ENCODE results near the gene MYPN. TPM values are rescaled to one million over a fixed set of nuclear protein-coding genes. Genes with fewer than 3 reads are reported as not detected.

MYPN gene
- total RNA-seq, 1 experiment from 2014 or later, result not detected

DNA sequence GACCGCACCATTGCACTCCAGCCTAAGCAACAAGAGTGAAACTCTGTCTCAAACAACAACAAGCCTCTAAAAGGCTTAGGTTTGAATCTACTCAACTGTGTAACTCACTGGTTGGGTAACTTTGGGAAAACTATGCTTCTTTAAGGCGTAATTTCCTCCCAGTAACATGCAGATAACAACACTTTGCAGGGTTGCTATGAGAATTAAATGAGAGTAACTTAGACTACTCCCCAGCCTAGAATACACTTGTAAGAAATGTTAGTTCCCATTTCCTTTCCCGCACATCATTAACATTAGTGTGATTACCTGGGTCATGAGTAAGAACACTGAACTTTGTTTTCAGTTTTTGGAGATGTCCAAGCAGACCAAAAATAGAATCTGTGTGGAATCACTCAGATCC is 5.4 kb upstream of the MYPN start:
- BruUV-seq (replicated peaks), result no TSS peak
- Histone ChIP-seq H3K4me3 (ENCODE audit: low read depth, low read length) (no peak overlapping the region), H3K9me3 (no peaks in the 10 kb centered on the region), H3K36me3 (ENCODE audit: control insufficient read depth, insufficient read depth, low read length) (no peaks in the 10 kb centered on the region), H3K4me1 (no peaks in the 10 kb centered on the region), H3K27me3 (replicated peaks; ENCODE audit: control insufficient read depth, insufficient read depth, low read length) (no peaks in the 10 kb centered on the region)
- no peak for DNase-seq
- Mint-ChIP-seq H3K27me3 (ENCODE audit: insufficient read depth, unreplicated experiment) (no peaks in the 10 kb centered on the region), H3K9me3 (ENCODE audit: unreplicated experiment) (no peaks in the 10 kb centered on the region), H3K27ac (ENCODE audit: unreplicated experiment) (no peak overlapping the region), H3K36me3 (ENCODE audit: insufficient read depth, unreplicated experiment) (no peaks in the 10 kb centered on the region), H3K4me1 (ENCODE audit: low read depth, unreplicated experiment) (no peaks in the 10 kb centered on the region), H3K4me3 (ENCODE audit: unreplicated experiment) (no peak overlapping the region)
- ChIA-PET CTCF (no interaction called here), POLR2A (no interaction called here)
- intact Hi-C loops (cut with micrococcal nuclease; ENCODE audit: unreplicated experiment), result no loop called here
- TF ChIP-seq, protein P1, sequence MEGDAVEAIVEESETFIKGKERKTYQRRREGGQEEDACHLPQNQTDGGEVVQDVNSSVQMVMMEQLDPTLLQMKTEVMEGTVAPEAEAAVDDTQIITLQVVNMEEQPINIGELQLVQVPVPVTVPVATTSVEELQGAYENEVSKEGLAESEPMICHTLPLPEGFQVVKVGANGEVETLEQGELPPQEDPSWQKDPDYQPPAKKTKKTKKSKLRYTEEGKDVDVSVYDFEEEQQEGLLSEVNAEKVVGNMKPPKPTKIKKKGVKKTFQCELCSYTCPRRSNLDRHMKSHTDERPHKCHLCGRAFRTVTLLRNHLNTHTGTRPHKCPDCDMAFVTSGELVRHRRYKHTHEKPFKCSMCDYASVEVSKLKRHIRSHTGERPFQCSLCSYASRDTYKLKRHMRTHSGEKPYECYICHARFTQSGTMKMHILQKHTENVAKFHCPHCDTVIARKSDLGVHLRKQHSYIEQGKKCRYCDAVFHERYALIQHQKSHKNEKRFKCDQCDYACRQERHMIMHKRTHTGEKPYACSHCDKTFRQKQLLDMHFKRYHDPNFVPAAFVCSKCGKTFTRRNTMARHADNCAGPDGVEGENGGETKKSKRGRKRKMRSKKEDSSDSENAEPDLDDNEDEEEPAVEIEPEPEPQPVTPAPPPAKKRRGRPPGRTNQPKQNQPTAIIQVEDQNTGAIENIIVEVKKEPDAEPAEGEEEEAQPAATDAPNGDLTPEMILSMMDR (IDR thresholded peaks at IDR 0.05; ENCODE audit: insufficient read depth in 1 of 2, low read depth in 1 of 2, low read length in 1 of 2, severe bottlenecking in 1 of 2, unreplicated experiment in 1 of 2), result no peak

GRCh38 chr10:68105820-68106219 is 3.5 kb upstream of the MYPN start:
- DNase-seq, result no peak
- Mint-ChIP-seq H3K36me3 (ENCODE audit: insufficient read depth, unreplicated experiment) (no peaks in the 10 kb centered on the region), H3K27me3 (ENCODE audit: insufficient read depth, unreplicated experiment) (no peaks in the 10 kb centered on the region), H3K4me1 (ENCODE audit: low read depth, unreplicated experiment) (no peaks in the 10 kb centered on the region), H3K9me3 (ENCODE audit: unreplicated experiment) (no peaks in the 10 kb centered on the region), H3K27ac (ENCODE audit: unreplicated experiment) (no peak overlapping the region), H3K4me3 (ENCODE audit: unreplicated experiment) (no peak overlapping the region)
- no peak overlapping the region for H3K4me3 ChIP-seq (ENCODE audit: low read depth, low read length)
- H3K9me3 ChIP-seq, result no peaks in the 10 kb centered on the region
- intact Hi-C loops (cut with micrococcal nuclease; ENCODE audit: unreplicated experiment), result no loop called here
- POLR2A ChIA-PET, result no interaction called here
- no peaks in the 10 kb centered on the region for H3K36me3 ChIP-seq (ENCODE audit: control insufficient read depth, insufficient read depth, low read length)
- H3K27me3 ChIP-seq (replicated peaks; ENCODE audit: control insufficient read depth, insufficient read depth, low read length), result no peaks in the 10 kb centered on the region
- CTCF ChIA-PET, result no interaction called here
- no peaks in the 10 kb centered on the region for H3K4me1 ChIP-seq
- TF ChIP-seq, protein P1 (IDR thresholded peaks at IDR 0.05; ENCODE audit: insufficient read depth in 1 of 2, low read depth in 1 of 2, low read length in 1 of 2, severe bottlenecking in 1 of 2, unreplicated experiment in 1 of 2), result no peak
- BruUV-seq (replicated peaks), result no TSS peak

DNA sequence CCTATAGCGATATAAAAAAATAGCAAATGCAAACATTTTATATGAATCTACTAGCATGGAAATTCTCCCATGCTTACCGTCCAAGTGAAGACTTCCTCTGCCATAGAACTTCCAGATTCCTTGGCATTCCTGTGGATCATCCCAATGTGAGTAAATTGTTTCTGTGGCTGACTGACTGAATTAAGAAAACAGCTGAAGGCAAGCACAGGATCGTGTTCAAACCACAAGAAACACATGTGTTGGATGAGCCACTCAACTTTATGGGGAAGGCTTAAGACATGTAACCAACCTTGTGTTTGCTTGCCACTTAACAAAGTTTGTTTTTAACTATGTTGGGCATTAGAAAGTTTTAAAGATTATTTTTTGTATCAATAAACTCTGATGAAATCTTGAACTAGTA is 2.6 kb upstream of the MYPN start:
- Histone ChIP-seq H3K4me1 (no peaks in the 10 kb centered on the region), H3K27me3 (replicated peaks; ENCODE audit: control insufficient read depth, insufficient read depth, low read length) (no peaks in the 10 kb centered on the region), H3K9me3 (no peaks in the 10 kb centered on the region), H3K36me3 (ENCODE audit: control insufficient read depth, insufficient read depth, low read length) (no peaks in the 10 kb centered on the region), H3K4me3 (ENCODE audit: low read depth, low read length) (no peak overlapping the region)
- Mint-ChIP-seq H3K27ac (ENCODE audit: unreplicated experiment) (no peak overlapping the region), H3K27me3 (ENCODE audit: insufficient read depth, unreplicated experiment) (no peaks in the 10 kb centered on the region), H3K36me3 (ENCODE audit: insufficient read depth, unreplicated experiment) (no peaks in the 10 kb centered on the region), H3K9me3 (ENCODE audit: unreplicated experiment) (no peaks in the 10 kb centered on the region), H3K4me3 (ENCODE audit: unreplicated experiment) (no peak overlapping the region), H3K4me1 (ENCODE audit: low read depth, unreplicated experiment) (no peaks in the 10 kb centered on the region)
- intact Hi-C loops (cut with micrococcal nuclease; ENCODE audit: unreplicated experiment), result no loop called here
- POLR2A ChIA-PET, result no interaction called here
- TF ChIP-seq, protein P1 (IDR thresholded peaks at IDR 0.05; ENCODE audit: insufficient read depth in 1 of 2, low read depth in 1 of 2, low read length in 1 of 2, severe bottlenecking in 1 of 2, unreplicated experiment in 1 of 2), result no peak
- CTCF ChIA-PET, result interaction anchor here (0.5 to 0.7 kb wide), 3 partner anchors 105 to 247 kb away, joined by 3 to 4 read pairs (median 3); no protein-coding TSS in a partner anchor
- no peak for DNase-seq
- BruUV-seq (replicated peaks), result no TSS peak
